Measurements from ENCODE around the gene SLC7A6. TPM values are rescaled to one million over a fixed set of nuclear protein-coding genes. Genes with fewer than 3 reads are reported as not detected.

The SLC7A6 gene
- total RNA-seq, 2 donors from 2014 or later: 12.8 to 30.5 TPM

DNA sequence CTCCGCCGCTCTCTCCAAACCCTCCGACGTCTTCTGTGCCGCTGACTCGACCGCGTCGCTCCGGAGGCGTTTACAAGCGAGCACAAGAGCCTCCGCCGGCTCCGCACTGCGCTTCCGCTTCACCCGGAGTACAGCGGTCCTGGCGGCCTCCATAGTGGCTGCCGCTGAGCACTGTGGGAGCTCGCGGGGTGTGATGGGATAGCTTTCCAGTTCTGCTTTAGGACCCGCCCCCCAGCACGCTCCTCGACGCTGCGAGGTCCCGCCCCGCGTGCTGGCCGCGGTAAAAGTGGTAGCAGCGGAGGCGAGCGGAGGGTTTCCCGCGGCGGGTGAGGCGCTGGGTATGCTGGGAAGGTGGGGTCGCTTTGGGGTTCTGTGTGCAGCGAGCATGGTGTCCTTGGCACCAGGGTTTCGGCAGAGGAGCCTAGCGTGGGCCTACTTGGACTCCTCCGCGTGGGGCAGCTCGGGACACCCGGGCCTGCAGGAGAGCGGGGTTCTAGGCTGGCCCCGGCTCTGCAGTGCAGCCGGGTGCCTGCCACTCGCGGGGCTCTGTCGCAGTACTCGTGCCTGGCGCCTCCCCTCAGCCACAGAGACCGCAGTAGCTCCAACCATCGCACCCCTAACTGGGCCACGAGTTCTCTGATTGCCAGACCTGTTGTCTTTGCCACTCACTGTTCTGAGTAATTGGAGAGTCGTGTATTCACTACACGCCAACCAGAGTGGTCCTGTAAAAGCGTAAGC is 46.6 kb downstream of the SLC7A6 start, which contains the start of the genes PRMT7 and SLC7A6OS:
TSS of gene PRMT7 (plus strand) at position 246 of the 738 bp plus-strand sequence. CDS start 4,961 bp downstream, outside the sequence.
TSS of gene SLC7A6OS (minus strand) at position 173 of the 738 bp plus-strand sequence. CDS start at position 153, 20 bp downstream.
- WGBS: under 1% methylated on average over 61 of the region's 62 CpGs
- intact Hi-C loops (cut with DNase I): loop anchor here (5.0 kb wide), 1 partner anchor 49 kb away; the partner anchor contains the start of gene SLC7A6
- peak within 1 kb of the TSS; percentile 65 to 76 for H3K4me3 ChIP-seq
- DNase-seq (ENCODE audit: low spot score): peak; percentile 91
- peaks cover 8% of the 10 kb centered on the region for H3K4me1 ChIP-seq (replicated peaks)
- TF ChIP-seq POLR2A (IDR thresholded peaks at IDR 0.05) (peak; percentile 58), POLR2AphosphoS5 (IDR thresholded peaks at IDR 0.05) (peak; percentile 98)
- TF ChIP-seq, protein P1, sequence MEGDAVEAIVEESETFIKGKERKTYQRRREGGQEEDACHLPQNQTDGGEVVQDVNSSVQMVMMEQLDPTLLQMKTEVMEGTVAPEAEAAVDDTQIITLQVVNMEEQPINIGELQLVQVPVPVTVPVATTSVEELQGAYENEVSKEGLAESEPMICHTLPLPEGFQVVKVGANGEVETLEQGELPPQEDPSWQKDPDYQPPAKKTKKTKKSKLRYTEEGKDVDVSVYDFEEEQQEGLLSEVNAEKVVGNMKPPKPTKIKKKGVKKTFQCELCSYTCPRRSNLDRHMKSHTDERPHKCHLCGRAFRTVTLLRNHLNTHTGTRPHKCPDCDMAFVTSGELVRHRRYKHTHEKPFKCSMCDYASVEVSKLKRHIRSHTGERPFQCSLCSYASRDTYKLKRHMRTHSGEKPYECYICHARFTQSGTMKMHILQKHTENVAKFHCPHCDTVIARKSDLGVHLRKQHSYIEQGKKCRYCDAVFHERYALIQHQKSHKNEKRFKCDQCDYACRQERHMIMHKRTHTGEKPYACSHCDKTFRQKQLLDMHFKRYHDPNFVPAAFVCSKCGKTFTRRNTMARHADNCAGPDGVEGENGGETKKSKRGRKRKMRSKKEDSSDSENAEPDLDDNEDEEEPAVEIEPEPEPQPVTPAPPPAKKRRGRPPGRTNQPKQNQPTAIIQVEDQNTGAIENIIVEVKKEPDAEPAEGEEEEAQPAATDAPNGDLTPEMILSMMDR (IDR thresholded peaks at IDR 0.05): peak in 3 of 4 experiments; percentile 15 to 46 (median 38)
- no peaks in the 10 kb centered on the region for H3K36me3 ChIP-seq
- H3K27ac ChIP-seq: peak within 1 kb of the TSS; percentile 70 to 72
- H3K9me3 ChIP-seq: no peaks in the 10 kb centered on the region
- no peaks in the 10 kb centered on the region for H3K27me3 ChIP-seq (replicated peaks; ENCODE audit: insufficient read depth)

DNA sequence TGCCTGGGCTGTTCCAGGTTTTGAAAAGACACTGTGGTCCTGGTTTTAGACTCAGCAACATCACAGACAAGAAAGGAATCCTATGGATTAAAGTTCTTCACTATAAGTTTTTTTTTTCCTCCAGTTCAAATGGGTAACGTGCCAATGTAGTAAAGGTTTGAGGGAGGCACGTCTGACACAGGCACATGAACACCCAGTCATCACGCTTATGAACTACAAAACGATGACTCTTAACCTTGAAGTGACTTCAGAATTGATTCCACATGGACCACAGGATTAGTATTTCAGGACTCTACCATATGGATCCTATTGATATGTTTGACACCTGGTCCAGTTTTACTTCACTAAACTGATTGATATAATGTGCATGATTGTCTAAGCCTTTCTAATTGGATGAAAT is 48.8 kb downstream of the SLC7A6 start:
- H3K36me3 ChIP-seq: no peaks in the 10 kb centered on the region
- no peak for DNase-seq (ENCODE audit: low spot score)
- no peak overlapping the region for H3K4me3 ChIP-seq
- intact Hi-C loops (cut with DNase I): loop anchor here (5.0 kb wide), 1 partner anchor 51 kb away; the partner anchor contains the start of gene SLC7A6
- 82% methylated on average over 4 of the region's 4 CpGs for WGBS
- TF ChIP-seq POLR2A (IDR thresholded peaks at IDR 0.05): no peak
- TF ChIP-seq, protein P1 (IDR thresholded peaks at IDR 0.05): no peak
- no peak for TF ChIP-seq POLR2AphosphoS5 (IDR thresholded peaks at IDR 0.05)
- no peaks in the 10 kb centered on the region for H3K27me3 ChIP-seq (replicated peaks; ENCODE audit: insufficient read depth)
- no peaks in the 10 kb centered on the region for H3K9me3 ChIP-seq
- H3K4me1 ChIP-seq (replicated peaks): peaks cover 8% of the 10 kb centered on the region
- no peak overlapping the region for H3K27ac ChIP-seq

DNA sequence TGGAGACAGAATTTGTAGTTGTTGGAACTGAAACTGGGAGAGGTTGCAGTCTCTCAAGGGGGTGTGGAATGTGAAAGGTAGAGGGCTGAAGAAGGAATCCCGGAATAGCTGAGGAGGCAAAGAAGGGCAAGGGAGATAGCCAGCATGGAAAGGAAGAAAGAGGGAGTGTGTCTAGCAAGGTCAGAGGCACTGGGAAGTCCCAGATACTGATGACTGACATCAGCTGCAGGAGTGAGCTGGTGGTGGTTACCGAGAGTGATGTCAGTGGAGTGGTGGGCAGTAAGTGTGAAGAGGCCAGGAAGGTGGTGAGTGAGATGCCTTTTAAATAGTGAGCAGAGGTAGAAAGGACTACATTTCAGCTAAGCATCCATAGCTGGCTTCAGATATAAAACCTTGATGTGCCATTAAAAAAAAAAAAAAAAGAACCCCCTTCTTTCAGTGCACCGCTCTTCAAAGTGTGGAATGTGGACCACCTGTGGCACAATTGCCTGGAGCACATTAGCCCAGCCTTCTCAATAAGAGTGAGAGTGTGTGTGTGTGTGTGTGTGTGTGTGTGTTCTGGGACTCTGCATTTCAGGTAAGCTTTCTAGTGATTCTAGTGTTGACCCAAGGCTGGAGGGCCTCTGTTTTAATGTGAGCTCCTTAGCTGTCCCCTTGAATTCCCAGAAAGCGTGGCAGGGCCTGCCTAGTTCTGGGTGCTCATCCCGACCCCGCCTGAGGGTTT is 55.0 kb downstream of the SLC7A6 start:
- Histone ChIP-seq H3K9me3 (no peaks in the 10 kb centered on the region), H3K36me3 (peaks cover 0 to 2% of the 10 kb centered on the region in 2 donors), H3K4me1 (replicated peaks) (no peaks in the 10 kb centered on the region), H3K27ac (no peak overlapping the region), H3K27me3 (replicated peaks; ENCODE audit: insufficient read depth) (no peaks in the 10 kb centered on the region), H3K4me3 (no peak overlapping the region)
- WGBS: 85% methylated on average over 6 of the region's 6 CpGs
- TF ChIP-seq POLR2A (IDR thresholded peaks at IDR 0.05) (no peak), POLR2AphosphoS5 (IDR thresholded peaks at IDR 0.05) (no peak)
- TF ChIP-seq, protein P1 (IDR thresholded peaks at IDR 0.05): no peak
- no peak for DNase-seq (ENCODE audit: low spot score)
- intact Hi-C loops (cut with DNase I): no loop called here

DNA sequence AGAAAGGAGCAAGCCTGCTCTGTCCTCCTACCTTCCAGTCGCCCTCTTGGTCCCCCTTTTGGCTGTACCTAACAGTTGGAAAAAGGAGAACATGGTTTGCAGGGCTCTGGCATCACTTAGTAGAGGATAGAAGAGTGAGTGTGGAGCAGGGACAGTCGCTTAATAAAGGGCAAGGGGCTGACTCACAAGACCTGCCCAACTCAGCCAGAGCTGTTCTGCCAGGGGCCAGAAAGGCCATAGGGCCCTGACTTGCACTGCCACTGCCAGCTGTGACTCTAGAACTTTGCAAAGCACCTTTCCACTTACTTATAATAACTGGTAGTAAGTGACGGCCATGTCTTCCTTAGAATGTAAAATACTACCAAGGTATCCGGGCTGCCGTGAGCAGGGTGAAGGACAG is 60.0 kb downstream of the SLC7A6 start:
- Histone ChIP-seq H3K9me3 (no peaks in the 10 kb centered on the region), H3K27ac (no peak overlapping the region), H3K4me1 (replicated peaks) (no peaks in the 10 kb centered on the region), H3K4me3 (no peak overlapping the region), H3K36me3 (peaks cover 0 to 9% of the 10 kb centered on the region in 2 donors), H3K27me3 (replicated peaks; ENCODE audit: insufficient read depth) (no peaks in the 10 kb centered on the region)
- no peak for DNase-seq (ENCODE audit: low spot score)
- WGBS: 91% methylated on average over 5 of the region's 5 CpGs
- intact Hi-C loops (cut with DNase I): no loop called here
- TF ChIP-seq, protein P1 (IDR thresholded peaks at IDR 0.05): no peak
- TF ChIP-seq POLR2AphosphoS5 (IDR thresholded peaks at IDR 0.05) (no peak), POLR2A (IDR thresholded peaks at IDR 0.05) (no peak)

Data from prostate gland (tissue), 2 donors.